ENCODE measurements around the gene DDX10.

Gene DDX10

DNA sequence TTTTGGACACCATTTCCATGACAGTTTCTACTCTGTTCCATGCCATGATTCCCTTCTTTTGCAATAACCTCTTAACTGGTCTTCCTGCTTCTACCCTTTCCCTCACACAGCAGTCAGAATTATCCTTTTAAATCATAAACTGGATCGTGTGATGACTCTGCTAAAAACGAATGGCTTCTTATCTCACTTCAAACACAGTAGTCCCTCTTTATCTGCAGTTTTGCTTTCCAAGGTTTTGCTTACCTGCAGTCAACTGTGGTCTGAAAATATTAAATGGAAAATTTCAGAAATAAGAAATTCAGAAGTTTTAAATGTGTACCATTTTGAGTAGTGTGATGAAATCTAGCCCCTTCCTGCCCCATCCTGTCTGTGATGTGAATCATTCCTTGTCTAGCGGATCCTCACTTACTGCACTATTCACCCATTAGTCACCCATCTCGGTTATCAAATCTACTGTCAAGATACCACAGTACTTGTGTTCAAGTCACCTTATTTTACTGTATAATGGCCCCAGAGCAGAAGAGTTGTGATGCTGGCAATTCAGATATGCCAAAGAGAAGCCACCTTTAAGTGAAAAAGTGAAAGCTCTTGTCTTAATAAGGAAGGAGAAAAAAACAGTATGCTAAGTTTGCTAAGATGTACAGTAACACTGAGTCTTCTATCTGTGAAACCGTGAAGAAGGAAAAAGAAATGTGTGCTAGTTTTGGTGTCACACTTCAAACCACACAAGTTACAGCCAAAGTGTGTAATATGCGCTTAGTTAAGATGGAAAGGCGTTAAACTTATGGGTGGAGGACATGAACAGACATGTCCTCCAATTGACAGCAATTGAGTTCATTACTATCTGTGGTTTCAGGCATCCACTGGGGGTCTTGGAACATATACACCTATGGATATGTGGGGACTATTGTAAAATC, 283.0 kb downstream of the DDX10 start:
- TF ChIP-seq FOXM1 (IDR thresholded peaks at IDR 0.05; ENCODE audit: borderline replicate concordance, low read depth) = no peak
- no peak for TF ChIP-seq EGR1 (IDR thresholded peaks at IDR 0.05)

GRCh38 chr11:108958368-108959104, 293.7 kb downstream of the DDX10 start:
- no peak for TF ChIP-seq ZBTB7A (IDR thresholded peaks at IDR 0.05; ENCODE audit: low read depth)
- no peak for TF ChIP-seq YY1 (IDR thresholded peaks at IDR 0.05; ENCODE audit: low read depth)
- TF ChIP-seq RAD21 (IDR thresholded peaks at IDR 0.05; ENCODE audit: low read depth) = no peak
- no peak for TF ChIP-seq CREB1 (IDR thresholded peaks at IDR 0.05; ENCODE audit: low read depth)
- no peak for TF ChIP-seq TCF12 (IDR thresholded peaks at IDR 0.05; ENCODE audit: low read depth)
- TF ChIP-seq NFIC (IDR thresholded peaks at IDR 0.05) = no peak
- TF ChIP-seq EP300 (IDR thresholded peaks at IDR 0.05; ENCODE audit: borderline replicate concordance) = no peak
- no peak for TF ChIP-seq EGR1 (IDR thresholded peaks at IDR 0.05)

- TF ChIP-seq EP300 (IDR thresholded peaks at IDR 0.05; ENCODE audit: borderline replicate concordance) (no peak), MAX (IDR thresholded peaks at IDR 0.05) (no peak), TAF1 (IDR thresholded peaks at IDR 0.05; ENCODE audit: low read depth) (no peak), TEAD4 (IDR thresholded peaks at IDR 0.05) (no peak), REST (IDR thresholded peaks at IDR 0.05; ENCODE audit: low read depth) (no peak), RAD21 (IDR thresholded peaks at IDR 0.05; ENCODE audit: low read depth) (no peak)
These were observed 294.4 kb downstream of the DDX10 start for GRCh38 chr11:108959105-108959761.

DNA sequence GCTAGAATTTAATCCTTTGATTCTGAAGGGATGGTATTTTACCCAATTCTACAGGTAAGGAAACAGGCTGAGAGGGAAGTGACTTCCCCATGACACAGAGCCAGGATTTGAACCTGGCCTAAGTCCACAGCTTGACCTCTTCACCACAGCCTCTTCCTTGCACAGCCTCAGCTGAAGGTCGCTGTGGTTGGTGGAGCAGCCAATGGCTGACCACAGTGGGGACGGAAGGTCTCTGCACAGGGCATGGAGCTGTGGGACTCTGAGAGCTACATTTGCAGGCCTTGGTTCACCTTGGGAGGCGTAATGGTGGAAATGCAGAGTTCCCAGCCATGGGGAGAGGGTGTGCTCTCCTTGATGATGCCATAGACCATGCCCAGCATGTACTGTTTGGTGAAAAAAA, 295.0 kb downstream of the DDX10 start:
- TF ChIP-seq USF1 (IDR thresholded peaks at IDR 0.05) = no peak
- no peak for TF ChIP-seq EGR1 (IDR thresholded peaks at IDR 0.05)
- TF ChIP-seq RAD21 (IDR thresholded peaks at IDR 0.05; ENCODE audit: low read depth) = no peak
- TF ChIP-seq FOXM1 (IDR thresholded peaks at IDR 0.05; ENCODE audit: borderline replicate concordance, low read depth) = no peak
- no peak for TF ChIP-seq TCF12 (IDR thresholded peaks at IDR 0.05; ENCODE audit: low read depth)
- TF ChIP-seq REST (IDR thresholded peaks at IDR 0.05; ENCODE audit: low read depth) = no peak
- no peak for TF ChIP-seq NFIC (IDR thresholded peaks at IDR 0.05)
- TF ChIP-seq TAF1 (IDR thresholded peaks at IDR 0.05; ENCODE audit: low read depth) = no peak
- TF ChIP-seq EP300 (IDR thresholded peaks at IDR 0.05; ENCODE audit: borderline replicate concordance) = no peak
- TF ChIP-seq ZBTB7A (IDR thresholded peaks at IDR 0.05; ENCODE audit: low read depth) = no peak
- TF ChIP-seq TEAD4 (IDR thresholded peaks at IDR 0.05) = no peak
- TF ChIP-seq MAX (IDR thresholded peaks at IDR 0.05) = no peak
- TF ChIP-seq YY1 (IDR thresholded peaks at IDR 0.05; ENCODE audit: low read depth) = no peak
- no peak for TF ChIP-seq CREB1 (IDR thresholded peaks at IDR 0.05; ENCODE audit: low read depth)
- TF ChIP-seq CEBPB (IDR thresholded peaks at IDR 0.05) = no peak

DNA sequence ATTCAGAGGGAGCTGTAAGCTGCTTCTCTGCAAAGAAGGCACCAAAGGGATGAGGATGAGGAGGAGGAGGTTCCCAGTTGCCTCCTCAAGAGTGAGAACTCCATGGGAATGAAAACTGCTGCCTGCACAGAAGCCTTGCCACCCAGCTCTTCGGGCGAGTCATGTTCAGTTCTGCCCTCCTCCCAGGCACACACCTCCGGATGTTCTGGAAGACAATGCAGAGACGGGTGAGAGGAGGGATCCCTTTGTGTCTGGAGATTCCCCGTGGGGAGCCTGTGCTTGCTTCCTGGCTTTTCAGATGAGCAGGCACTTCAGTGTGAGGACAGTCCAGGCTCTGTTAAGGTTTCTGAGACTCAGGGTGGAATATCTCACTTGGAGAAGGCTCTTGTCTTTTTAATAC, 295.6 kb downstream of the DDX10 start:
- TF ChIP-seq TCF12 (IDR thresholded peaks at IDR 0.05; ENCODE audit: low read depth) = no peak
- no peak for TF ChIP-seq EGR1 (IDR thresholded peaks at IDR 0.05)
- no peak for TF ChIP-seq USF1 (IDR thresholded peaks at IDR 0.05)
- TF ChIP-seq ZBTB7A (IDR thresholded peaks at IDR 0.05; ENCODE audit: low read depth) = no peak
- no peak for TF ChIP-seq REST (IDR thresholded peaks at IDR 0.05; ENCODE audit: low read depth)
- TF ChIP-seq FOXM1 (IDR thresholded peaks at IDR 0.05; ENCODE audit: borderline replicate concordance, low read depth) = no peak
- TF ChIP-seq CEBPB (IDR thresholded peaks at IDR 0.05) = no peak
- no peak for TF ChIP-seq MAX (IDR thresholded peaks at IDR 0.05)
- TF ChIP-seq TEAD4 (IDR thresholded peaks at IDR 0.05) = no peak
- TF ChIP-seq EP300 (IDR thresholded peaks at IDR 0.05; ENCODE audit: borderline replicate concordance) = no peak
- no peak for TF ChIP-seq RAD21 (IDR thresholded peaks at IDR 0.05; ENCODE audit: low read depth)
- TF ChIP-seq CREB1 (IDR thresholded peaks at IDR 0.05; ENCODE audit: low read depth) = no peak
- no peak for TF ChIP-seq TAF1 (IDR thresholded peaks at IDR 0.05; ENCODE audit: low read depth)
- TF ChIP-seq YY1 (IDR thresholded peaks at IDR 0.05; ENCODE audit: low read depth) = no peak
- no peak for TF ChIP-seq NFIC (IDR thresholded peaks at IDR 0.05)
